ENCODE data around the gene EPO. TPM values are rescaled to one million over a fixed set of nuclear protein-coding genes. Genes with fewer than 3 reads are reported as not detected.

The EPO gene
- total and polyA plus RNA-seq, 2 of the 8 experiments (the other 6 are each of a cell fraction or from before 2014, with no cell fraction given): 0.42 to 0.95 TPM

GRCh38 chr7:100752994-100753393, 32.7 kb downstream of the EPO start:
- Histone ChIP-seq H2BK15ac (ENCODE audit: low read length) (0 out of 2 replicates have a peak overlapping the region, but pooled peaks have one; percentile 40), H4K20me1 (replicated peaks in 1 of 2; ENCODE audit: control insufficient read depth in 1 of 2, insufficient read depth in 2 of 2, low read length in 2 of 2) (no peaks in the 10 kb centered on the region), H3K4me2 (ENCODE audit: insufficient read depth in 1 of 2, low read depth in 2 of 2, low read length in 2 of 2) (no peak overlapping the region), H3K27me3 (replicated peaks in 1 of 4; ENCODE audit: control insufficient read depth in 3 of 4, extremely low read depth in 1 of 4, insufficient read depth in 3 of 4, low read length in 3 of 4) (no peaks in the 10 kb centered on the region), H3K36me3 (ENCODE audit: control insufficient read depth in 2 of 4, insufficient read depth in 4 of 4, low read length in 3 of 4) (no peaks in the 10 kb centered on the region), H3K9ac (replicated peaks in 1 of 4; ENCODE audit: extremely low read depth in 1 of 4, low read depth in 3 of 4, low read length in 3 of 4) (no peak overlapping the region), H3K79me1 (ENCODE audit: low read depth, low read length) (no peaks in the 10 kb centered on the region), H3K18ac (ENCODE audit: extremely low read depth, low read length) (no peak overlapping the region), H4K8ac (ENCODE audit: extremely low read depth, insufficient read depth, low read length) (peak overlapping the region; percentile 57; the same call in 1 of the 2 replicates), H4K5ac (ENCODE audit: insufficient read length, low read depth, low read length) (no peak overlapping the region), H3K79me2 (ENCODE audit: control insufficient read depth in 1 of 2, insufficient read depth in 2 of 2, low read length in 2 of 2) (no peaks in the 10 kb centered on the region), H2AFZ (ENCODE audit: low read length) (no peak overlapping the region), H3K23ac (ENCODE audit: insufficient read length) (no peak overlapping the region), H3K4me1 (replicated peaks in 1 of 4; ENCODE audit: control insufficient read depth in 3 of 4, insufficient read depth in 4 of 4, low read length in 3 of 4) (peaks cover 0 to 3% (median 0%) of the 10 kb centered on the region in 4 experiments; a peak in 1 of 7 replicates), H3K9me3 (ENCODE audit: insufficient read depth in 2 of 2, low read depth in 1 of 2, low read length in 1 of 2) (no peaks in the 10 kb centered on the region), H2AK5ac (ENCODE audit: low read depth, low read length) (no peak overlapping the region), H2BK5ac (ENCODE audit: low read depth, low read length) (no peak overlapping the region), H4K91ac (replicated peaks; ENCODE audit: insufficient read length, low read length) (no peak overlapping the region), H3K56ac (replicated peaks; ENCODE audit: insufficient read length, low read depth, low read length) (no peak overlapping the region), H3K27ac (ENCODE audit: low read depth, low read length) (no peak overlapping the region), H3K23me2 (ENCODE audit: low read depth, low read length) (peaks cover 8% of the 10 kb centered on the region; the same call in 1 of the 2 replicates), H2BK20ac (ENCODE audit: low read length) (no peak overlapping the region), H3K14ac (ENCODE audit: insufficient read length) (no peak overlapping the region), H2BK120ac (replicated peaks; ENCODE audit: low read depth, low read length) (no peak overlapping the region), H3K4ac (replicated peaks; ENCODE audit: insufficient read length, low read depth, low read length) (peak overlapping the region; percentile 78), H2BK12ac (ENCODE audit: low read depth, low read length) (no peak overlapping the region), H3K4me3 (ENCODE audit: extremely low read depth in 1 of 4, insufficient read depth in 2 of 4, low read depth in 3 of 4, low read length in 4 of 4) (no peak overlapping the region)
- POLR2A ChIA-PET (ENCODE audit: partially characterized antibody): interaction anchor here (1.1 kb wide), 1 partner anchor 9 kb away, joined by 3 read pairs; no protein-coding TSS in a partner anchor
- DNase-seq (ENCODE audit: low read depth in 1 of 2, low spot score in 2 of 2): no peak
- no peak for FAIRE-seq
- CTCF ChIA-PET (ENCODE audit: partially characterized antibody): interaction anchor here (1.0 to 1.6 kb wide), 3 partner anchors 12 to 253 kb away, joined by 3 to 4 read pairs (median 4); no protein-coding TSS in a partner anchor
- WGBS, 2 experiments (ENCODE audit: extremely low coverage in 1 of 2, insufficient coverage in 1 of 2, insufficient read length in 1 of 2, insufficient replicate concordance in 2 of 2, low coverage in 1 of 2, low lambda C conversion rate in 2 of 2, missing lambda C conversion rate in 1 of 2): 92% methylated on average over 5 of the region's 5 CpGs; no CpG with 5 or more reads in 1 of the 2 experiments
- TF ChIP-seq CTCF (IDR thresholded peaks at IDR 0.05; ENCODE audit: control extremely low read depth in 1 of 3, insufficient read depth in 1 of 3, low read depth in 1 of 3, low read length in 3 of 3) (no peak), JUND (IDR thresholded peaks at IDR 0.05; ENCODE audit: low read length) (no peak), RBBP5 (IDR thresholded peaks at IDR 0.05; ENCODE audit: borderline replicate concordance, low read depth, low read length) (no peak), POU5F1 (IDR thresholded peaks at IDR 0.05; ENCODE audit: low read depth, low read length) (no peak), RNF2 (IDR thresholded peaks at IDR 0.05; ENCODE audit: borderline replicate concordance, low read depth, low read length, missing control alignments, poor library complexity, severe bottlenecking) (no peak), POLR2A (IDR thresholded peaks at IDR 0.05; ENCODE audit: control extremely low read depth in 1 of 2, low read depth in 2 of 2, low read length in 2 of 2) (no peak), NRF1 (IDR thresholded peaks at IDR 0.05; ENCODE audit: low read depth, low read length) (no peak), GTF2F1 (IDR thresholded peaks at IDR 0.05; ENCODE audit: borderline replicate concordance, low read depth, low read length) (no peak), SIN3A (conservative IDR thresholded peaks at IDR 0.05 in 1 of 2, IDR thresholded peaks at IDR 0.05 in 1 of 2; ENCODE audit: low read depth in 1 of 2, low read length in 2 of 2) (no peak), CREB1 (IDR thresholded peaks at IDR 0.05) (no peak), KDM4A (IDR thresholded peaks at IDR 0.05; ENCODE audit: low read depth, low read length, severe bottlenecking) (no peak)

Data from H1 (cell line).